Brain microvascular endothelial cell (primary cell): ENCODE measurements around the gene LAPTM4A.

ENCODE experiments used
- DNase-seq: peaks from one replicate; pipeline ENCODE4 v3.0.0-alpha.2; 2020
- H3K27ac ChIP-seq: fragments of 250-450 bp; sonication (Bioruptor Pico); 2 replicates; pipeline ENCODE4 v1.5.1; 2020; ENCODE audit warnings: mild to moderate bottlenecking, moderate library complexity
- H3K27me3 ChIP-seq: fragments of 250-450 bp; sonication (Bioruptor Pico); replicated peaks from 2 replicates; pipeline ENCODE4 v1.5.1; 2020; ENCODE audit warnings: mild to moderate bottlenecking
- H3K36me3 ChIP-seq: fragments of 250-450 bp; sonication (Bioruptor Pico); replicated peaks from 2 replicates; pipeline ENCODE4 v1.5.1; 2020; ENCODE audit warnings: mild to moderate bottlenecking
- H3K4me3 ChIP-seq: 2 replicates; pipeline ENCODE4 v1.5.1; 2011; ENCODE audit warnings: low read depth, mild to moderate bottlenecking, control low read depth, low read length, moderate library complexity
- CTCF ChIP-seq: IDR thresholded peaks from 2 replicates; pipeline ENCODE4 v1.5.1; 2011; ENCODE audit warnings: low read depth, mild to moderate bottlenecking, moderate library complexity, low read length, control low read depth, inconsistent platforms; ENCODE audit errors: missing control alignments
- in situ Hi-C: cut with HindIII; loops from 2 replicates; pipeline ENCODE4 v1.10.0; 2017; ENCODE audit warnings: low sequenced_read_pairs, low pct_ligation_motif_present

LAPTM4A gene

GRCh38 chr2:20061476-20061875 lies 10.0 kb upstream of the LAPTM4A start:
- in situ Hi-C loops = no loop called here
- Histone ChIP-seq H3K36me3 (no peaks in the 10 kb centered on the region), H3K4me3 (no peak overlapping the region), H3K27me3 (no peaks in the 10 kb centered on the region), H3K27ac (no peak overlapping the region)
- DNase-seq = no peak
- no peak for TF ChIP-seq CTCF

- in situ Hi-C loops = no loop called here
- no peak for TF ChIP-seq CTCF
- DNase-seq = no peak
- no peak overlapping the region for H3K4me3 ChIP-seq
- no peak overlapping the region for H3K27ac ChIP-seq
- no peaks in the 10 kb centered on the region for H3K27me3 ChIP-seq
- no peaks in the 10 kb centered on the region for H3K36me3 ChIP-seq
Measured at GRCh38 chr2:20060106-20060505, 8.7 kb upstream of the LAPTM4A start.

- in situ Hi-C loops = no loop called here
- no peak for TF ChIP-seq CTCF
- Histone ChIP-seq H3K27me3 (no peaks in the 10 kb centered on the region), H3K27ac (no peak overlapping the region), H3K4me3 (no peak overlapping the region), H3K36me3 (no peaks in the 10 kb centered on the region)
- no peak for DNase-seq
Measured at GRCh38 chr2:20057268-20057667, 5.8 kb upstream of the LAPTM4A start.

GRCh38 chr2:20054931-20055330 lies 3.5 kb upstream of the LAPTM4A start:
- TF ChIP-seq CTCF = no peak
- in situ Hi-C loops = no loop called here
- Histone ChIP-seq H3K27me3 (no peaks in the 10 kb centered on the region), H3K36me3 (no peaks in the 10 kb centered on the region), H3K4me3 (no peak overlapping the region), H3K27ac (no peak overlapping the region)
- DNase-seq = no peak

- Histone ChIP-seq H3K4me3 (no peak overlapping the region), H3K27me3 (no peaks in the 10 kb centered on the region), H3K36me3 (no peaks in the 10 kb centered on the region), H3K27ac (no peak overlapping the region)
- no peak for DNase-seq
- TF ChIP-seq CTCF = no peak
- in situ Hi-C loops = no loop called here
Measured at GRCh38 chr2:20054119-20054518, 2.7 kb upstream of the LAPTM4A start.

- H3K4me3 ChIP-seq = peak overlapping the region; percentile 97
- TF ChIP-seq CTCF = no peak
- peak; percentile 91 for DNase-seq
- no peaks in the 10 kb centered on the region for H3K27me3 ChIP-seq
- H3K27ac ChIP-seq = peak overlapping the region; percentile 100
- in situ Hi-C loops = no loop called here
- H3K36me3 ChIP-seq = no peaks in the 10 kb centered on the region
Measured at GRCh38 chr2:20052861-20053281, 1.4 kb upstream of the LAPTM4A start.
